ENCODE measurements around the gene PRKAG2.

The PRKAG2 gene

GRCh38 chr7:151724920-151725584 is 151.9 kb downstream of the PRKAG2 start:
- no peak for DNase-seq (ENCODE audit: low spot score)

- no peak for DNase-seq (ENCODE audit: low spot score)
These were observed 152.5 kb downstream of the PRKAG2 start for GRCh38 chr7:151724250-151724915.

GRCh38 chr7:151723321-151723720 is 153.6 kb downstream of the PRKAG2 start:
- no peak for DNase-seq (ENCODE audit: low spot score)

- DNase-seq (ENCODE audit: low spot score), result no peak
These were observed 154.4 kb downstream of the PRKAG2 start for GRCh38 chr7:151722533-151722932.

- DNase-seq (ENCODE audit: low spot score), result no peak
These were observed 155.2 kb downstream of the PRKAG2 start for GRCh38 chr7:151721694-151722093.

GRCh38 chr7:151721236-151721635 is 155.7 kb downstream of the PRKAG2 start:
- DNase-seq (ENCODE audit: low spot score), result no peak

- no peak for DNase-seq (ENCODE audit: low spot score)
These were observed 156.6 kb downstream of the PRKAG2 start for GRCh38 chr7:151720280-151720679.

- DNase-seq (ENCODE audit: low spot score), result no peak
These were observed 157.0 kb downstream of the PRKAG2 start for GRCh38 chr7:151719897-151720242.

- DNase-seq (ENCODE audit: low spot score), result no peak
These were observed 157.7 kb downstream of the PRKAG2 start for GRCh38 chr7:151719031-151719896.

- DNase-seq (ENCODE audit: low spot score), result no peak
These were observed 159.0 kb downstream of the PRKAG2 start for GRCh38 chr7:151717918-151718317.

- DNase-seq (ENCODE audit: low spot score), result no peak
These were observed 159.5 kb downstream of the PRKAG2 start for GRCh38 chr7:151717415-151717814.

- no peak for DNase-seq (ENCODE audit: low spot score)
These were observed 160.6 kb downstream of the PRKAG2 start for GRCh38 chr7:151716323-151716722.

- DNase-seq (ENCODE audit: low spot score), result no peak
These were observed 161.1 kb downstream of the PRKAG2 start for GRCh38 chr7:151715666-151716315.

- no peak for DNase-seq (ENCODE audit: low spot score)
These were observed 162.7 kb downstream of the PRKAG2 start for GRCh38 chr7:151714201-151714600.

GRCh38 chr7:151712810-151713125 is 164.1 kb downstream of the PRKAG2 start:
- DNase-seq (ENCODE audit: low spot score), result no peak

GRCh38 chr7:151711906-151712809 is 164.8 kb downstream of the PRKAG2 start:
- no peak for DNase-seq (ENCODE audit: low spot score)

GRCh38 chr7:151711435-151711872 is 165.5 kb downstream of the PRKAG2 start:
- DNase-seq (ENCODE audit: low spot score), result no peak

- no peak for DNase-seq (ENCODE audit: low spot score)
These were observed 166.1 kb downstream of the PRKAG2 start for GRCh38 chr7:151710646-151711434.

- DNase-seq (ENCODE audit: low spot score), result no peak
These were observed 166.7 kb downstream of the PRKAG2 start for GRCh38 chr7:151710121-151710640.

All from kidney capillary endothelial cell (primary cell).